Putamen (tissue), 1 donor: Measurements from ENCODE around the gene RNF31.
"Not testable (repeated sequence)": the region's sequence is repeated elsewhere in the genome, so short reads cannot be mapped to it uniquely, and the experiment has no call there.

Experiments
- DNase-seq: peaks from one replicate; pipeline ENCODE4 v3.0.0-alpha.2; 2016; ENCODE audit warnings: low spot score

Gene RNF31

GRCh38 chr14:24202538-24202937 is 55.2 kb downstream of the RNF31 start:
- DNase-seq = not testable (repeated sequence)

GRCh38 chr14:24203249-24203886 is 56.1 kb downstream of the RNF31 start:
- DNase-seq = not testable (repeated sequence)

GRCh38 chr14:24204163-24205146 is 57.2 kb downstream of the RNF31 start:
- DNase-seq = no peak

GRCh38 chr14:24206260-24207103 is 59.2 kb downstream of the RNF31 start:
- no peak for DNase-seq

GRCh38 chr14:24207104-24207551 is 59.8 kb downstream of the RNF31 start:
- no peak for DNase-seq

- no peak for DNase-seq
Measured at GRCh38 chr14:24207625-24208024, 60.3 kb downstream of the RNF31 start.
